ENCODE data around the gene TRDMT1.

The TRDMT1 gene

GRCh38 chr10:17101910-17102266 lies 99.6 kb downstream of the TRDMT1 start:
- no peak for DNase-seq (ENCODE audit: low read depth, low spot score)
- CTCF ChIA-PET: no interaction called here
- POLR2A ChIA-PET: no interaction called here
- TF ChIP-seq CTCF (IDR thresholded peaks at IDR 0.05; ENCODE audit: insufficient read depth, low read length, missing control alignments): no peak
- no peak overlapping the region for H3K4me3 ChIP-seq (ENCODE audit: low read depth, low read length)

DNA sequence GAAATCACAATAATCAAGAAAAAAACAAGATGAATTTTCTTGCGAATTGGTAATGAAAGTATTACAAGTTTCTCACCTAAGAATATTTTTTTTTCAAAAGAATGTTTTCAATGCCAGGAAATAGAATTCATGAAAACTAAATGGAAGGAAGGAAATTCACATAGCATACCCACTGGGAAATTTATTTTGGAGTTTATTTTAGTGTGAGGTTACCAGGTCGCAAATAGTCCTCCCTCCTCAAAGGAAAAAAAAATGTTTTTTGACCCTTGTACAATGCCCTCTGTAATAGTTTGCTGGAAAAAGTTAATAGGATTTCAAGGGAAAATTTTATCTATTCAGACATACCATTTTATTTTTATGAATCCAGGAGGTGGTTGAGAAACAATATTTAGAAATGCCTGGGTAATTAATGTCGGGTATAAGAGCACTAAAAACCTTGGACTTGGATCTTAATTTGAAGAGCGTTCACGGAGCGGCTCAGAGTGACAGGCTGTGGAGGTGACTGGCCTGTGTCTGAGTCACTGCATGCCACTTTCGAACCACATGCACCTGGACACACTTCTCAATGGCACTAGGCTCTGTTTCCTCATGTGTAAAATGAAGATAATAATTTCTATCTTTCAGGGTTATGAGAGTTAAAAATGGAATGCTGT lies 100.1 kb downstream of the TRDMT1 start:
- CTCF ChIA-PET: no interaction called here
- no peak for TF ChIP-seq CTCF (IDR thresholded peaks at IDR 0.05; ENCODE audit: insufficient read depth, low read length, missing control alignments)

GRCh38 chr10:17100586-17100985 lies 100.9 kb downstream of the TRDMT1 start:
- DNase-seq (ENCODE audit: low read depth, low spot score): no peak
- no peak for TF ChIP-seq CTCF (IDR thresholded peaks at IDR 0.05; ENCODE audit: insufficient read depth, low read length, missing control alignments)
- H3K4me3 ChIP-seq (ENCODE audit: low read depth, low read length): no peak overlapping the region
- POLR2A ChIA-PET: no interaction called here
- CTCF ChIA-PET: no interaction called here

More for the DNA sequence above, 100.1 kb downstream of the TRDMT1 start:
- POLR2A ChIA-PET: no interaction called here
- DNase-seq (ENCODE audit: low read depth, low spot score): no peak
- no peak overlapping the region for H3K4me3 ChIP-seq (ENCODE audit: low read depth, low read length)

DNA sequence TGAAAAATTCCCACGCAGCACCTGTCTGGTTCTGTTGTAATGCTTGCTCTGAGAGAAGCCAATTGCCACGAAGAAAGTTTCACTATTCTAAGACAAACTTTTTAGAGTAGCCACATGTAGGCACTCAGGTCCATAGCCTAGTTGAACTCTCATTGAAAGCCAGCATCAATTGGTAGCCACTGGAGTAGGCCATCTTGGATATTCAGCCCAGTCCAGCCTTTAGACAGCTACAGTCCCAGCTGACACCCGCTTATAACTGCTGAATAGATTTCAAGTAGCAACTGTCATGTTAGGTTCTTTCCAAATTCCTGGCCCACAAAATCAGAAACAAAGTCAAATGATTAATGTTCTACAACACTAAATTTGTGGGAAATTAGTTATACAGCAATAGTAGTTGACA lies 103.5 kb downstream of the TRDMT1 start:
- no peak overlapping the region for H3K4me3 ChIP-seq (ENCODE audit: low read depth, low read length)
- ChIA-PET POLR2A (no interaction called here), CTCF (interaction anchor here (1.7 kb wide), 1 partner anchor 10 kb away, joined by 5 read pairs; no protein-coding TSS in a partner anchor)
- TF ChIP-seq CTCF (IDR thresholded peaks at IDR 0.05; ENCODE audit: insufficient read depth, low read length, missing control alignments): no peak
- no peak for DNase-seq (ENCODE audit: low read depth, low spot score)
